Measurements from ENCODE around the gene TNC.
"Not testable (repeated sequence)": the region's sequence is repeated elsewhere in the genome, so short reads cannot be mapped to it uniquely, and the experiment has no call there.

Gene TNC

DNA sequence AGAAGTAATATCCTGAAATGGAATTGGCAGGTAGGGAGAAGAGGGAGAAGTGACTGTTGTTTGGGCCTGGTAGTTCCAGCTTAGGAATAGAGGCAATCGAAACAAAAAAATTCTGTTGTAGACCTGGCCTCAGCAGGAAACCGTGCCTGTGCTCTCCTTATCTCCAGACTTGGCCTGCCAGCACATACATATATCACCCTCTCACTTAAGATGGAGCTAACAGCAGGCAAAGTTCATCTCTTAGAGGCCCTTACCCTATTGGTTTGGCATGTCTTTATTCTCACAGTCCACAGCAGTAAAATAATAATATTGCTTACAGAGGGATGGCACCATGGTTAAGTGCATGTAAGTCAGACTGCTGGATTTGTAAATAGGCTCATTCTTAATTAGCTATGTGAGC is 19.6 kb upstream of the TNC start:
- DNase-seq: no peak
- in situ Hi-C loops (cut with MboI; ENCODE audit: low pct_unique_long_range_greater_than_20kb, low sequenced_read_pairs): no loop called here

- in situ Hi-C loops (cut with MboI; ENCODE audit: low pct_unique_long_range_greater_than_20kb, low sequenced_read_pairs): no loop called here
- no peak for DNase-seq
These were observed 18.1 kb upstream of the TNC start for GRCh38 chr9:115135821-115136778.

DNA sequence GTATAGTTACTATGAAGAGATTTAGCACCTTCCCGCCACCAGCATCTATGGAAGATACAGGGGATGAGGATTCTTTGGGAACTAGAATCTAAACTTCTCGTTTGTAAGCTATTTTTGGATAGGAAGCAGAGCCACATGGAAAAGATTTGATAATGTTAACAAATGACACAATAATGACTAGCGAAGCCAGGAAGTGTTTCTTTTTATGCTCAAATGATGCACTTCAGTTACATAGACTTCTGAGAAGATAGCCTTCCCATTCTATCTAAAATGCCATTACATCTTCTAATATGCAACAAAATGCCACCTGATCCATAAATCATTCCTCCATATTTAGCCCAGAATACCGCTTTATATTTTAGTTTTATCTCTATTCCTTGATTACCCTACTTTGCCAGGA is 17.0 kb upstream of the TNC start:
- in situ Hi-C loops (cut with MboI; ENCODE audit: low pct_unique_long_range_greater_than_20kb, low sequenced_read_pairs): no loop called here
- no peak for DNase-seq

DNA sequence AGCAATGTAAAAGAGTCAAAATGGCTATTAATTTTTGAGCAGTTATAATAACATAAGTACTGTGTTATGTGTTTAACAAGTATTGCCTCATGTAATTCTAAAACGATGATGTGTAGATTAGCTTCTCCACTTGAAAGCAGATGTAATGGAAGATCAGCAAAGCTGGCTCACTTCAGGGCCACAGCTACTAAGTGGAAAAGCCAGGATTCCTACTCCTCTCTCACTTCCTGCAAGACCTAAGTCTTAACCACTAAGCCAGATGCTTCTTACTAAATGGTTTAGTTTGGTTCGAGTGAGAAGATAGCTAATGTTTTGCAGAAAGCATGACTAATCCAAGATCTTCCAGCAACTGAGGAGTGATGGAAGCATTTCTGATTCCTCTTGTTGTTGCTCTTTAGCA is 15.7 kb upstream of the TNC start:
- in situ Hi-C loops (cut with MboI; ENCODE audit: low pct_unique_long_range_greater_than_20kb, low sequenced_read_pairs): no loop called here
- DNase-seq: no peak

DNA sequence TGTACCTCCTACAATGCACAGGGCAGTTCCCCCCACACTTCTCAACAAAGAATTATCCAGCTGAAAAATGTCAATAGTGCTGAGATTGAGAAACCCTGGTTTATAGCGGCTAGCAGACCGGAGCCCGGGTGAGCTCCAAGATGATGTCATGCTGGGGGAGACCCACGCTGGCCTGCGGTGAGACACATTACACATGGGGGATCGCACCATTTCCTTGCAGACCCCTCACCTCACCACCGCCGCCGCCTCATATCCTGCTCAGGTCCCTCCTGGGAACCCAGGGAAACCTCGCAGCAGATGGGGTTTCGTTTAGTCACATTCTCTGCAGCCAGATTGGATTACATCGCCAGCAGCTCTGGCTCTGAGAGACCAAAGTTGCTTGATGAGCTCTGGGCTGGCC is 14.7 kb upstream of the TNC start:
- no peak for DNase-seq
- in situ Hi-C loops (cut with MboI; ENCODE audit: low pct_unique_long_range_greater_than_20kb, low sequenced_read_pairs): no loop called here

DNA sequence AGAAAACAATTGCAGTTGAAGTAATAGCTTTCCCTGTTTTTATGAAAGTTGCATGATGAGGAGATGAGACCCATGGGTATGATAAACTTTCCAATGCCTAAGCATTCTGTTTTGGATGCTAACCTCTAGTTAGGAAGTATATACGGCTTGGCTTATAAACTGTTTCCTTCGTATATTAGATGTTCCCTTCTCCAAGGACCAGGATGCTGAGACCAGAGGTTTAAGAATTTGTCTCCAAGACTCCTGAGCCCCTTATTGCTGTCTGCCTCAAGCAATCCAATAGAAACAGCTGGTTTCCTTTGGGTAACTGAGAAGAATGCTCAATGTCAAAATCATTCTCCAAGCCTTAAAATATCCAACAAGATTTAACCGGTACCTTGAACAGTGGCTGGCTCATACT is 12.2 kb upstream of the TNC start:
- in situ Hi-C loops (cut with MboI; ENCODE audit: low pct_unique_long_range_greater_than_20kb, low sequenced_read_pairs): no loop called here
- no peak for DNase-seq

DNA sequence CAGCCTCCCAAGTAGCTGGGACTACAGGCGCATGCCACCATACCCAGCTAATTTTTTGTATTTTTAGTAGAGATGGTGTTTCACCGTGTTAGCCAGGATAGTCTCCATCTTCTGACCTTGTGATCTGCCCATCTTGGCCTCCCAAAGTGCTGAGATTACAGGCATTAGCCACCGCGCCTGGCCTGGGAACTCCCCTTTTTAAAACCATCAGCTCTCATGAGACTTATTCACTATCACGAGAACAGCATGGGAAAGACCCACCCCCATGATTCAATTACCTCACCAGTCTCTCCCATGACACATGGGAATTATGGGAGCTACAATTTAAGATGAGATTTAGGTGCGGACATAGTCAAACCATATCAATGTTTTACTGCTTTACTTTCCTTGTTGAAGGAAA is 10.8 kb upstream of the TNC start:
- in situ Hi-C loops (cut with MboI; ENCODE audit: low pct_unique_long_range_greater_than_20kb, low sequenced_read_pairs); DNase-seq: not testable (repeated sequence)

- no peak for DNase-seq
These were observed 9.3 kb upstream of the TNC start for GRCh38 chr9:115127191-115127817.

DNA sequence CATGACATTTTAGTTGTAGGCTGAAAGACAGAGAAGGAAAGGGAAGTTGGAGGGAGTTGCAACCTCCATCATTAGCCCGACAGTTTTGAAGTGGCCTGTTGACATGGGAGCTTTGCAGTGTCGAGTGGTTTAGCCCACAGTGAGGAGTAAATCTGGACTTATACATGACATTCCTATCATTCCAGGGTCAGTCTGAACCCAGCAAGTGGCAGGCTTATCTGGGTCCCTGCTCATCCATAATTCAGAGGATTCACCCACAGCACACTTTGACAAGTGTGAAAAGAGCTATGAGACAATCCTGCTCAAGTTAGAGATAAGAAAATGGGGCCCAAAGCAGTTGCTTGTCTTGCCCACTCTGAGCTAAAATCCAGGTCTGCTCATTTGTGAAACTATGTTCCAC is 8.4 kb upstream of the TNC start:
- in situ Hi-C loops (cut with MboI; ENCODE audit: low pct_unique_long_range_greater_than_20kb, low sequenced_read_pairs): no loop called here

More at GRCh38 chr9:115127191-115127817, 9.3 kb upstream of the TNC start:
- in situ Hi-C loops (cut with MboI; ENCODE audit: low pct_unique_long_range_greater_than_20kb, low sequenced_read_pairs): no loop called here

DNA sequence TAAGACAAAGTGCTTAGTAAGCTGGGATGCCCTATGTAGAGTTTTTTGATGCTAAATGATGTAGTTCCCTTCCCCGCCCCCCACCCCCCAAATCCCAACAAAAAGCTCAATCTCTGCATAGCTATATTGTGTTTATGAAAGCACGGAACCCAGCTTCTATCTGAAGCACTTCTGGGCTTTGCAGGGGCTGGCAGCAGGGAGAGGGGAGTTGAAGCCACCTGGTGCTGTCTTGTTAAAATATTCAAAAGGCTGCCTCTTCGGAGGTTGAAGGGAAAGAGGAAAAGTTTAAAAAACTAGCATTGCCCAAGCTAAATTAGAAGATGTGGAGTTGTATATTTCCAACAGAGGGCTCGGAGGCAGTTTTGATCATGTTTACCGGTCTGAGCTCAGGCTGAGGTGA is 5.0 kb upstream of the TNC start:
- no peak for DNase-seq
- in situ Hi-C loops (cut with MboI; ENCODE audit: low pct_unique_long_range_greater_than_20kb, low sequenced_read_pairs): no loop called here

More for the DNA sequence above, 8.4 kb upstream of the TNC start:
- no peak for DNase-seq

- DNase-seq: no peak
- in situ Hi-C loops (cut with MboI; ENCODE audit: low pct_unique_long_range_greater_than_20kb, low sequenced_read_pairs): no loop called here
These were observed 3.2 kb upstream of the TNC start for GRCh38 chr9:115121181-115121580.

DNA sequence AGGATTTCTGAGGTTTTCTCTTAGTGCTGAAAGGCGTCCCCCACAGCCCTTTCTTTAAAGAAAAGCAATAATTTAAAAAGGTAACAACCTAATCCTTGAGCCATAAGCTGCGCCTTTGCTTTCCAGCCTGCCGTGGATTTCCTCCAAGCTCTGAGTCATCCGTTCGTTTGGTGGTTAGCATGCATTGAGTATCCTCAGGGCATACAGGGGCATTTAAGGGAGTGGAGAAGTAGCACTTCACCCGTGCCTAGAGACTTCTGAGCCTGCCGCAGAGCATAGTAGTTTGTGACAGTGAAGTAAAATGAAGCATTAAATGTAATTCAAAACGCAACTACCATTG is 892 bp upstream of the TNC start:
- DNase-seq: no peak
- in situ Hi-C loops (cut with MboI; ENCODE audit: low pct_unique_long_range_greater_than_20kb, low sequenced_read_pairs): no loop called here

- DNase-seq: no peak
- in situ Hi-C loops (cut with MboI; ENCODE audit: low pct_unique_long_range_greater_than_20kb, low sequenced_read_pairs): no loop called here
These were observed 1.3 kb downstream of the TNC start for GRCh38 chr9:115116421-115117284.

DNA sequence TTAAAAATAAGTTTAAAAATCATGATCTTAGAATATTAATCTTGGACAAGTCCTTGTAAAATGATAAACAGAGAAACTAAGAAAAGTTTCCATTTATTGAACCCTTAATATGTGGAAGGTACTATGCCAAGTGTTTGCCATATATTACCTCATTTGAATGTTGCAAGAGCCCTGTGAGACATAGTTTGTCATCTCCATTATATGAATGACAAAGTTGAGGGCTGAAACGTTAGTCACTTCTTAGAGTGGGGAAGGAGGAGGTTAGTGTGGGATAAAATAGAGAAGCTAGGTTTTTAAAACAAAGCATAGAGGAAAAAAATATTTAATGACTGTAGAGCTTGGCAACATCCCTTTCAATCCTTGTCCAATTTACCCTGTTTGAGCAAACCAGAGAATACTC is 2.0 kb downstream of the TNC start:
- DNase-seq: no peak
- in situ Hi-C loops (cut with MboI; ENCODE audit: low pct_unique_long_range_greater_than_20kb, low sequenced_read_pairs): no loop called here

- DNase-seq: no peak
- in situ Hi-C loops (cut with MboI; ENCODE audit: low pct_unique_long_range_greater_than_20kb, low sequenced_read_pairs): no loop called here
These were observed 2.7 kb downstream of the TNC start for GRCh38 chr9:115115117-115115880.

DNA sequence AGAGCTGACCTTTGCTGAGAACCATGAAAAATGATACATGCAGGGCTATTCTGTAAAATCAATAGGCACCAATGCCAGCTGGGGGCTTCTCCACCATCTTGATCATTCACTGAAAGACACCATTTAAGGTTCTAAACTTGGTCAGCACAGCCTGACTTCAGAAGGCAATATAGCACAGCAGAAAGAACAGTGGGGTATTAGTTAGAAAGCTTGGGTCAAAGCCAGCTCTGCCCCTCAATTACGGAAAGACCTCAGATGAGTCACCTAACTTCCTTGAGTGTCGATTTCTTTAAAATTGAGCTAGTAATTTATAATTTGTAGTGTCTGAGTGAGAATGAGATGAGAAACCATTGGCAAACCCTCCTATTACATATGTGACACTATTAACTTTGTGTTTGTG is 3.4 kb downstream of the TNC start:
- no peak for DNase-seq
- in situ Hi-C loops (cut with MboI; ENCODE audit: low pct_unique_long_range_greater_than_20kb, low sequenced_read_pairs): no loop called here

- DNase-seq: no peak
- in situ Hi-C loops (cut with MboI; ENCODE audit: low pct_unique_long_range_greater_than_20kb, low sequenced_read_pairs): no loop called here
These were observed 3.9 kb downstream of the TNC start for GRCh38 chr9:115114084-115114483.

DNA sequence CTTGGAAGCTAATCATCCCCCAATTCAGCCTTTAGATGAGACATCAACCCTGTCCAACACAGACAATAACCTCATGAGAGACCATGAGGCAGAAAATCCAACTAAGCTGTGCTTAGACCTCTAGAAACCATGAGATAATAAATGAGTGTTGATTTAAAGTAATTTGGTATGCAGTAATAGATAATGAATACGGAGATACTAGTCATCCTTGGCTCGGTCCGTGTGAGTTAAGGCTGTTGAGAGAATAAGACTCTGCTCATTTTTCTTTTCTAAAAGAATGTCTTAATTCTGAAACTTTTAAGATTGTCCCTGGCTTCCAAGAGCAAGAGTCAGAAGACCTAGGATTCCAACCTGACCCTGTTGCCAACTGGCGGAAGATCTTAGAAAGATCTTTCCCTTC is 6.1 kb downstream of the TNC start:
- in situ Hi-C loops (cut with MboI; ENCODE audit: low pct_unique_long_range_greater_than_20kb, low sequenced_read_pairs): no loop called here

DNA sequence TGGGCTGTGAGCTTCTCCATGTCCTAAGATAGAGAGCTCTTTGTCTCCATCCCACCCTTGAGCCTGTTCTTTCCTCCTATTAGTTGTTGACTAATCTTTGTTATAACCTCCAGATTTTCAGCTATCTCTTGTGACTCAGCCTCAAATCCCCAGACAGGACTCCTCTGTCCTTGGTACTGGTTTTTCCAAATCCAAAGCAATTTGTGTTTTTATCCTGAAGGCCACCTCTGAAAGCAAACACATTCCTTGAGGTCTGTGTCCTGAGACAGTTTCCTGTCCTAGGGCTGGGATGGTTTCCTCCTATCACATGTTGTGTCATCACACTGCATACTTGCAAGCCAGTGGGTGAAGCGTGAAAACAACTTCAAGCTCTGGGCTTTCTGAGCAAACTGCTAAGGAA is 8.5 kb downstream of the TNC start:
- in situ Hi-C loops (cut with MboI; ENCODE audit: low pct_unique_long_range_greater_than_20kb, low sequenced_read_pairs): no loop called here
- DNase-seq: no peak

More for the DNA sequence above, 6.1 kb downstream of the TNC start:
- DNase-seq: no peak

Measured in KBM-7 (cell line).